ENCODE results near the gene TRIM25. TPM values are rescaled to one million over a fixed set of nuclear protein-coding genes. Genes with fewer than 3 reads are reported as not detected.
"Not testable (repeated sequence)": the region's sequence is repeated elsewhere in the genome, so short reads cannot be mapped to it uniquely, and the experiment has no call there.

TRIM25 gene
- total and polyA plus RNA-seq, 3 donors from 2014 or later = 38.9 to 76.3 (median 66.4) TPM

- WGBS, 2 donors = 55 to 61% methylated on average over 11 of the region's 11 CpGs
- H3K27ac ChIP-seq = no peak overlapping the region
- TF ChIP-seq CTCF (IDR thresholded peaks at IDR 0.05) (peak; percentile 56 to 66 (median 61)), POLR2A (IDR thresholded peaks at IDR 0.05) (no peak)
- H3K4me1 ChIP-seq = no peaks in the 10 kb centered on the region
- no peaks in the 10 kb centered on the region for H3K9me3 ChIP-seq
- no peak for DNase-seq
- no peaks in the 10 kb centered on the region for H3K27me3 ChIP-seq
- H3K4me3 ChIP-seq = no peak overlapping the region
- H3K36me3 ChIP-seq (ENCODE audit: low read depth, missing control alignments) = no peaks in the 10 kb centered on the region
- intact Hi-C loops (cut with DNase I; ENCODE audit: low total_unique reads) = loop anchor here (10.0 kb wide), 1 partner anchor 125 kb away; no protein-coding TSS in a partner anchor
Observed at GRCh38 chr17:56939869-56940484, 26.1 kb upstream of the TRIM25 start.

GRCh38 chr17:56938206-56938605 lies 24.4 kb upstream of the TRIM25 start:
- H3K4me3 ChIP-seq; H3K4me1 ChIP-seq; H3K27ac ChIP-seq; H3K36me3 ChIP-seq (ENCODE audit: low read depth, missing control alignments); intact Hi-C loops (cut with DNase I; ENCODE audit: low total_unique reads); H3K9me3 ChIP-seq; DNase-seq; H3K27me3 ChIP-seq: not testable (repeated sequence)
- WGBS, 2 donors = 82 to 86% methylated on average over 5 of the region's 5 CpGs

- no peaks in the 10 kb centered on the region for H3K36me3 ChIP-seq (ENCODE audit: low read depth, missing control alignments)
- H3K27me3 ChIP-seq = no peaks in the 10 kb centered on the region
- H3K4me3 ChIP-seq = no peak overlapping the region
- TF ChIP-seq CTCF (IDR thresholded peaks at IDR 0.05) (no peak), POLR2A (IDR thresholded peaks at IDR 0.05) (no peak)
- 82 to 85% methylated on average over 2 of the region's 2 CpGs for WGBS, 2 donors
- DNase-seq = no peak
- no peaks in the 10 kb centered on the region for H3K9me3 ChIP-seq
- H3K4me1 ChIP-seq = peaks cover 3% of the 10 kb centered on the region
- no peak overlapping the region for H3K27ac ChIP-seq
- intact Hi-C loops (cut with DNase I; ENCODE audit: low total_unique reads) = no loop called here
Observed at GRCh38 chr17:56937687-56938086, 23.8 kb upstream of the TRIM25 start.

GRCh38 chr17:56936697-56937322 lies 23.0 kb upstream of the TRIM25 start:
- TF ChIP-seq CTCF (IDR thresholded peaks at IDR 0.05) = no peak
- TF ChIP-seq POLR2A (IDR thresholded peaks at IDR 0.05) = no peak
- Histone ChIP-seq H3K9me3 (no peaks in the 10 kb centered on the region), H3K27me3 (no peaks in the 10 kb centered on the region), H3K36me3 (ENCODE audit: low read depth, missing control alignments) (no peaks in the 10 kb centered on the region), H3K27ac (no peak overlapping the region), H3K4me1 (peaks cover 3% of the 10 kb centered on the region), H3K4me3 (no peak overlapping the region)
- 83 to 89% methylated on average over 6 of the region's 6 CpGs for WGBS, 2 donors
- intact Hi-C loops (cut with DNase I; ENCODE audit: low total_unique reads) = no loop called here
- DNase-seq = no peak

GRCh38 chr17:56935461-56935860 lies 21.6 kb upstream of the TRIM25 start:
- Histone ChIP-seq H3K4me3 (no peak overlapping the region), H3K27ac (no peak overlapping the region), H3K9me3 (no peaks in the 10 kb centered on the region), H3K27me3 (no peaks in the 10 kb centered on the region), H3K36me3 (ENCODE audit: low read depth, missing control alignments) (no peaks in the 10 kb centered on the region), H3K4me1 (peaks cover 3% of the 10 kb centered on the region)
- no peak for DNase-seq
- TF ChIP-seq CTCF (IDR thresholded peaks at IDR 0.05) (no peak), POLR2A (IDR thresholded peaks at IDR 0.05) (no peak)
- intact Hi-C loops (cut with DNase I; ENCODE audit: low total_unique reads) = no loop called here
- WGBS, 2 donors = 91 to 93% methylated on average over 3 of the region's 3 CpGs
